HL-60 (cell line): ENCODE measurements around the gene SRGAP3.
A peak's percentile ranks its signal among the peaks of the same experiment; 100 is the strongest.

Experiments used
- DNase-seq, 2 experiments: peaks; one replicate each; pipeline ENCODE4 v3.0.0-alpha.2; 2010 to 2020; ENCODE audit warnings: low read depth in 1 of 2, low spot score in 1 of 2
- H3K27ac ChIP-seq: fragments of 250-450 bp; sonication (Bioruptor Pico); replicated peaks from 2 replicates; pipeline ENCODE4 v1.5.1; 2020; ENCODE audit warnings: mild to moderate bottlenecking, moderate library complexity
- H3K27me3 ChIP-seq: fragments of 250-450 bp; sonication (Bioruptor Pico); 2 replicates; pipeline ENCODE4 v1.5.1; 2021; ENCODE audit warnings: mild to moderate bottlenecking, moderate library complexity; ENCODE audit not compliant: insufficient read depth, poor library complexity, severe bottlenecking
- H3K4me3 ChIP-seq: replicated peaks from 2 replicates; pipeline ENCODE4 v1.5.1; 2011; ENCODE audit warnings: mild to moderate bottlenecking, control low read depth, low read length; ENCODE audit not compliant: insufficient read depth
- CTCF ChIP-seq: IDR thresholded peaks from one replicate; pipeline ENCODE4 v1.5.1; 2011; ENCODE audit warnings: low read length, control low read depth, inconsistent platforms; ENCODE audit not compliant: insufficient read depth
- GABPA ChIP-seq: IDR thresholded peaks from 2 replicates; pipeline ENCODE4 v1.6.1; 2012; ENCODE audit warnings: low read depth
- POLR2AphosphoS5 ChIP-seq: IDR thresholded peaks from 2 replicates; pipeline ENCODE4 v1.6.1; 2012; ENCODE audit warnings: low read depth
- REST ChIP-seq: IDR thresholded peaks from 2 replicates; pipeline ENCODE4 v1.6.1; 2012; ENCODE audit warnings: low read depth; ENCODE audit not compliant: insufficient replicate concordance
- SPI1 ChIP-seq: IDR thresholded peaks from 2 replicates; pipeline ENCODE4 v1.6.1; 2012; ENCODE audit warnings: low read depth, mild to moderate bottlenecking, borderline replicate concordance

Gene SRGAP3

DNA sequence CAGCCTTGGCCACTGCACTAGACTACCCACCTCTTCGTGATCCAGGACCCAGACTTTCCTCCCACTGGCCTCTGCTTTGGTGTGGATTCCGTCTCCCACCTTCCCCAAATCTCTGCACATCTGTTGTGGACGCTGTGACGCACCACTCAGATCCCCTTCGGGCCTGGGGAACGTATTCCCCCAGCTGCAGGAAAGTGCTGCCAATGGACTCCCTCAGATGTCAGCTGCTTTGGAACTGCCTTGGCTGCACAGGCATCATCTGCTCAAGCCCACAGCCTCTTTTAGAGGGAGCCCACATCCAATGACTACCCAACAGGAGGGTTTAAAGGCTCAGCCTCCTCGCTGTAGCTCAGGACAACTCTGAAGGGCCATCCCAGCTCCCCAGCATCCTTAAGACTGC lies 152.0 kb downstream of the SRGAP3 start:
- TF ChIP-seq CTCF (no peak), SPI1 (no peak), POLR2AphosphoS5 (no peak), REST (no peak), GABPA (no peak)

DNA sequence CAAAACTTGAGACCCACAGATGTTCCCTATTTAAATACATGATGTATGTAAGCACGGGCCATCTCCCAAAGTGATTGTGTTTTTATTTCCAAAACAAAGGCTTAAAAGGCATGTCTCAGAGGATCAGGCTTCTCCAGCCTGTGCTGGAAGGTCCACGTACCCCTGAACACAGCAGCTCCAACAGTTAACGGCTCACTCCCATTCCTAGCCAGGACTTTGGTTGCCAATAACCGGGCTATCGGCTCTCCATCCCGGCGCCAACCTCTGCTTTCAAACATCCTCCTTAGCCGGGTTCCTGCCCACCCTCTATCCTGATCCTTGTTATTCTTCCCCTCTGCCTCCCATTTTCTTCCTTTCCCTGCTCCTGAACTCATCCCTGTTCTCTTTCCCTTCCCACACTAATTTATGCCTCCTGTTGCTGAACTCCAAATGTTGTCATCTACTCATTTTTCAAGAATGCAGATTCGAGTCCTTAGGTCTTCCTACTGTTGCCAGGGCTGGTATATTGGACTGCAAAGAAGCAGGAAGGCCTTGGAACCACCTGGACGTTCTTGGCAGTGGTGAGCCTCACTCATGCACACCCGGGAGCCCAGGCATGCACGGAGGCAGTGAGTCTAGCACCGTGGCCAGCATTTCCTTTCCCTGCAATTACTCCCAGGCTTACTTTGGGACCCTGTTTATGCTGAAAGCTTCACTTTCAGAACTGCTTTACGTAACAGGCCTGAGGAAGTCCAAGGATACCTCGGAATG lies 157.8 kb downstream of the SRGAP3 start:
- Histone ChIP-seq H3K27me3 (no peaks in the 10 kb centered on the region), H3K4me3 (no peak overlapping the region), H3K27ac (no peak overlapping the region)
- no peak for DNase-seq
- no peak for TF ChIP-seq GABPA
- TF ChIP-seq CTCF: no peak
- no peak for TF ChIP-seq POLR2AphosphoS5
- no peak for TF ChIP-seq REST
- TF ChIP-seq SPI1: no peak

More for the DNA sequence above, 152.0 kb downstream of the SRGAP3 start:
- no peaks in the 10 kb centered on the region for H3K27me3 ChIP-seq
- no peak for DNase-seq
- no peak overlapping the region for H3K4me3 ChIP-seq
- no peak overlapping the region for H3K27ac ChIP-seq

- Histone ChIP-seq H3K27me3 (no peaks in the 10 kb centered on the region), H3K27ac (peak overlapping the region; percentile 34), H3K4me3 (no peak overlapping the region)
- TF ChIP-seq REST: no peak
- no peak for TF ChIP-seq SPI1
- TF ChIP-seq CTCF: no peak
- no peak for TF ChIP-seq POLR2AphosphoS5
- TF ChIP-seq GABPA: no peak
- no peak for DNase-seq
These were observed 160.7 kb downstream of the SRGAP3 start for GRCh38 chr3:9088441-9089353.
